HG02678 (cell line): Measurements from ENCODE around the gene PRRG3.

Experiments
- ATAC-seq: cut with Tn5 transposase; IDR thresholded peaks from one replicate; pipeline ENCODE4 v1.9.1; 2021; ENCODE audit warnings: mild to moderate bottlenecking, moderate library complexity; ENCODE audit not compliant: unreplicated experiment

PRRG3 gene

GRCh38 chrX:151704041-151704663 is 8.9 kb downstream of the PRRG3 start:
- ATAC-seq = no peak

GRCh38 chrX:151708821-151709220 is 13.6 kb downstream of the PRRG3 start:
- no peak for ATAC-seq

GRCh38 chrX:151710457-151710856 is 15.2 kb downstream of the PRRG3 start:
- no peak for ATAC-seq

GRCh38 chrX:151711154-151711553 is 15.9 kb downstream of the PRRG3 start:
- no peak for ATAC-seq

GRCh38 chrX:151711787-151712186 is 16.5 kb downstream of the PRRG3 start:
- no peak for ATAC-seq

GRCh38 chrX:151712253-151712652 is 17.0 kb downstream of the PRRG3 start:
- no peak for ATAC-seq

- ATAC-seq = no peak
These were observed 18.6 kb downstream of the PRRG3 start for GRCh38 chrX:151713849-151714248.

GRCh38 chrX:151714362-151714761 is 19.1 kb downstream of the PRRG3 start:
- ATAC-seq = no peak

GRCh38 chrX:151715752-151716151 is 20.5 kb downstream of the PRRG3 start, which contains the start of gene FATE1:
TSS of gene FATE1 (plus strand) at chrX:151716035. CDS start at chrX:151716120, 85 bp downstream.
- ATAC-seq = no peak

- no peak for ATAC-seq
These were observed 27.1 kb downstream of the PRRG3 start for GRCh38 chrX:151722241-151722846.

- ATAC-seq = no peak
These were observed 28.0 kb downstream of the PRRG3 start for GRCh38 chrX:151723156-151723760.

- ATAC-seq = no peak
These were observed 29.5 kb downstream of the PRRG3 start for GRCh38 chrX:151724563-151725337.

GRCh38 chrX:151725338-151725614 is 30.0 kb downstream of the PRRG3 start:
- ATAC-seq = no peak

- ATAC-seq = no peak
These were observed 31.5 kb downstream of the PRRG3 start for GRCh38 chrX:151726751-151727150.

GRCh38 chrX:151727346-151727745 is 32.1 kb downstream of the PRRG3 start:
- ATAC-seq = no peak

GRCh38 chrX:151729056-151729725 is 33.9 kb downstream of the PRRG3 start:
- ATAC-seq = no peak

- no peak for ATAC-seq
These were observed 39.2 kb downstream of the PRRG3 start, which contains the start of gene CNGA2 for GRCh38 chrX:151734446-151734845. TSS of gene CNGA2 (plus strand) at chrX:151734746. CDS start at chrX:151738484, 3,738 bp downstream.

GRCh38 chrX:151735219-151735618 is 40.0 kb downstream of the PRRG3 start:
- ATAC-seq = no peak

GRCh38 chrX:151736685-151737084 is 41.4 kb downstream of the PRRG3 start:
- ATAC-seq = no peak

- no peak for ATAC-seq
These were observed 42.2 kb downstream of the PRRG3 start for GRCh38 chrX:151737494-151737893.

- no peak for ATAC-seq
These were observed 43.5 kb downstream of the PRRG3 start for GRCh38 chrX:151738751-151739150.
